ENCODE measurements around the gene TWSG1. TPM values are rescaled to one million over a fixed set of nuclear protein-coding genes. Genes with fewer than 3 reads are reported as not detected.
"Not testable (repeated sequence)": the region's sequence is repeated elsewhere in the genome, so short reads cannot be mapped to it uniquely, and the experiment has no call there.

TWSG1 gene
- polyA plus RNA-seq, 1 donor: 46.1 TPM

DNA sequence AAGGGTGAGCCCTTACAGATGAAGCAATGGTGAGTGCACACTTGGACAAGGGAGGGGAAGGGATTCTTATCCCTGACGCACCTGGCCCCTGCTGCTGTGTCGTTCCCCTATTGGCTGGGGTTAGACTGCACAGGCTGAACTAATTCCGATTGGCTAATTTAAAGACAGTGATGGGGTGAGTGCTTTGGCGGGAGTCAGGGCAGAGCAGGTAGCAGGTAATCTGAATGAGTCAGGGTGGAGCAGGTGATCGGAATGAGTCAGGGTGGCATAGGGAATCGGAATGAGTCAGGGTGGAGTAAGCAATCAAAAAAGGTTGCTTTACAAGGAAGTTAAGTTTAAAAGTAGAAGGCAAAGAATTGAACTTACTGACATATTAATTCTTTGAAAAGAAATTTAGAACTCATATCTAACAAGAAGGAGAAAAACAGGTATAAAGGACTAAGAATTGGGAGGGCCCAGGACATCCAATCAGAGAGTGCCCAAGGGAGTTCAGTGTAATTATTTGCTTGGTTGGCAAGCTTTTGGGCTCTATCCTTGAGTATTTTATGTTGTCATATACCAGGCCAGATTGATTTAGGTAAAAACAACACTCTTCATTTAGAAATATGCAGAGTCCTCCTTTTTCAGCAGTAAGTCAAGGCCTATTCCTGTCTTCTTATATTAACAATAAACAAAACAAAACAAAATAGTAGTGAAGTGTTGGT is 88.4 kb downstream of the TWSG1 start:
- DNase-seq (ENCODE audit: low read depth): no peak

DNA sequence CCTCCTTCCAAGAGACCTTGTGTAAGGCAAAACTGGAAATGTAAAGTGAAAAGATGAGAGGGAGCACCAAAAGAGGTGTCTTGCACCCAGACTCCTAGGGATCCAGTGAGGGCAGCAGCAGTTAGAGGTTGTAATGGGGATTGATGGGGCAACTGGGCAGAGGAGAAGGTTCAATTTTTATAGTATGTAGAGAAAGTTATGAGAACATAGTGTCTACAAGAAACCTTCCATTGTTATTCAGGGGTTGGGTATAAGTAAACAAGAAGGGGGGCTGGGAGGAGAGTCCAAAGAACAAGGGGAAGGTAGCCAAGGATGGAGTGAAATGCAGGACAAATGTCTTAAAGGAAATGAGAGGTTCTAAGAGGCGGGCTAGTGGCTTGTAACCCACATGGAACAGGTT is 89.1 kb downstream of the TWSG1 start:
- not testable (repeated sequence) for DNase-seq (ENCODE audit: low read depth)

DNA sequence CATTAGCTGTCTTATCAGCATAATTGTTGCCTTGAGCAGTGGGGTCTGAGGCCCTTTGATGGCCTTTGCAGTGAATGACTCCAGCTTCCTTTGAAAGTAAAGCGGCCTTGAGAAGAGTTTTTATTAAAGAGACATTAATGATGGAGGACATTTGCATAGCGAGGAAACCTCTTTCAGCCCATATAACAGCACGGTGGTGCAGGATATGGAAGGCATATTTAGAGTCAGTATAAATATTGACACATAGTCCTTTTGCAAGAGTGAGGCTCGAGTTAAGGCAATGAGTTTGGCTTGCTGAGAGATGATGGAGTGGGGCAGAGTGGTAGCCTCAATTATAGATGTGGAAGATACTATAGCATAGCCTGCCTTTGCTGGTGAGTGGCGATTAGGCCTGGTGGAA is 89.7 kb downstream of the TWSG1 start:
- DNase-seq (ENCODE audit: low read depth): not testable (repeated sequence)

DNA sequence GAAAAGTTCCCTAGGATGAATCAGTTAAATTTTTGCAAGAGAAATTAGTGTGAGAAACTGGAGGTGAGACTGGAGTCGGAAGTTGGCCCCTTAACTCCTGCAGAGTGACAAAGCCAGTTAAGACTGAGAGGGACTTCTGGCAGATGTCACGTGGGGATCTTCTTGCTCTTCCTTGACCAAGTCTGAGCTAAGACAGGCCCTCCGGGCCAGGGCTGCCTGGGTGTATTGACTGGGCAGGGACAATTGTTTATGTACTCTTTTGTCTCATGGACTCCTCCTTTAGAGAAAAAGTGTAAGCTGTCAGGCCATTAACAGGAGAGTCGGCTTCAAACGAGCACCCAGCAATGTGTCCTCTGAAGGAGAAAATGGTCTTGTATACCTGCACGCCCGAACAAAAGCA is 92.2 kb downstream of the TWSG1 start:
- DNase-seq (ENCODE audit: low read depth): no peak

DNA sequence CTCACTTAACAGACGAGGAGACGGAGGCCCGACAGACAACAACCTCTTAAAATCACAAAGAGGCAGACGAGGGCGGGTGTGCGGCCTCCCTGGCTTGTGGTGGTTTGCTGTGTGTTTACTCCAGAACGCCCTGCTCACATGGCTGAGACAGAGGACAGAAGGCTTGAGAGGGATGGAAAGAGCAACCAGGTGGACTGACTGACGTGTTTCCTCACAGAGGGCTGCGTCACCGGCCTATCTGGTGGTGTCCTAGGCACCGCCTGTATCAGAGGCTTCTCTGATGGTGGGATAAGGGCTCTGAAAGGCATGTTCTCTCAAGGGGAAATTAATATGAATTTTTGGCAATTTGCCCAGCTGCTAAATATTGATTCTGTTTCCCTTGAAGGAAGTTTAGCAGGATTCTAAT is 93.7 kb downstream of the TWSG1 start:
- no peak for DNase-seq (ENCODE audit: low read depth)

DNA sequence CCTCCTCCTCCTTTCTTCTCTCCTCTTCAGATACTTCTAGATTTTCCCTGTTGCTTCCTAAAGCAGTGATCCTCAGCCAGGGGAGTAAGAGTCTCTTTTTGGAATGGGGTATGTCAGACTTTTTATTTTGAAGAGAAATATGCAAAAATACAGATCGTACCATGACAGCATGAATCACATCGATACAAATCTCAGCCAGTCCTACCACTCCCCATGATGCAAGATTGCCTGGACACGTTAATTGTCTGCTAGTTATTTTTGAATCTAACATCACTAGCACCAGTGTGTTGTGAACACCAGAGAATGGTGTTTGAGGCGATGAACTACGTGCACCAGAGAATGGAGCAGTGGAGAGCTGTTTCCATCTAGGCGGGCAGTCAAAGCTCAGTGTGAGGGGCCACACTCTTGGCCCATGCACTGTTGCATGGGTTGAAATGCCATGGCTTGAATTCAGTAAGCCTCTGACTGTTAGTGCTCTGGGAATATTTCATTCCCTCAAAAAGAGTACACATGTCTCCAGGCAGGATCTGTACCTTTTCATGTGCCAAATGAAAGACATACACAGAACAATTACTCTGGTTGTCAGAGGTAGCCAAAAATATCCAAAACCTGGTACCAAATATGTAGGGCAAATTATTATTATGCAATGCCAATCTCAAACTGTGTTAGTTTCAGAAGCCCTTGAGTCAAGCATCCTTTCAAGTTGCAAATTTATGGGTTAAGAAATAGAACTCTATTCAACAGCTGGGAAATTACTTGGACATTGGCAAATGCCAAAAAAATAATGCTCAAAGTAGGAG is 94.5 kb downstream of the TWSG1 start:
- DNase-seq (ENCODE audit: low read depth): no peak

DNA sequence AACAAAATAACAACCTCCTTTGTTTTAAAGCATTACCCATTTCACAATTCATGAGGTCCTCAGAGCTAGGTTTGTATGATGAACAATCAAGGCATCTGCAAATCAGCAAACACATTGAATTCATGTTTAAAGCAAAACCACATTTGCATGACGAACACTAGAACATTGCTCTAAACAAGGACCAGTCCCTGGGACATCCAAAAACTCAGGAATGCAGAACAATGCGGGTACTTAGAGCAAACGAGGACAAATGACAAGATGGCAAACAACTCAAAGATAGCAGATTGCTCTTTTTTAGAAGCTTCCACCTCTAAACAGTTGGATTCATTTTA is 95.1 kb downstream of the TWSG1 start:
- no peak for DNase-seq (ENCODE audit: low read depth)

DNA sequence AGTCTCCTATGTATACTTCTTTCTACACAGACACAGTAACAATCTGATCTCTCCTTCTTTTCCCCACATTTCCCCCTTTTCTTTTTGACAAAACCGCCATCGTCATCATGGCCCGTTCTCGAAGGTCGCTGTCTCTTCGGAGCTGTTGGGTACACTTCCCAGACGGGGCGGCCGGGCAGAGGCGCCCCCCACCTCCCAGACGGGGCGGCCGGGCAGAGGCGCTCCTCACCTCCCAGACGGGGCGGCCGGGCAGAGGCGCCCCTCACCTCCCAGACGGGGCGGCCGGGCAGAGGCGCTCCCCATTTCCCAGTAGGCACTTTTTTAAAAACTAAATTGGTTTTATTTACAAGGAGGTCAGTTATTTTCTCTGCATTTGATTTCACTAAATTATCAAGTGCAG is 95.7 kb downstream of the TWSG1 start:
- not testable (repeated sequence) for DNase-seq (ENCODE audit: low read depth)

DNA sequence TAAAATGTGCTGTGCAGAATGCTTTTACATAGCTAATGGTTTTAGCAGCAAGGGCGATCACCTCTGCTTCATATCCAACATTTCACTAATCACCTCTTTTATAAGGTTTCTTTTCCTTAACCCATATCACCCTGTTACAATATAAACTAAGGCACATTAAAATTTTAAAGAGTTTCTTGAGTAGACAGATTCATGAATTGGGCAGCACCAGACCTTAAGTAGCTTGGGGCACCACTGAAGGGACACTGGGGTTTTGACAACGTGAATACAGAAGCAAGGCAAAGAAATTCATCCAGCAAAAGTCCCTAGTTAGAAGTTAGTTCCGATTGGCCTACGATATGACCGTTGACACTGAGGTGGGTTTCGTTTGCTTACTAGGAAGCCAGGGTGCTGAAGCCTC is 96.7 kb downstream of the TWSG1 start:
- DNase-seq (ENCODE audit: low read depth): no peak

DNA sequence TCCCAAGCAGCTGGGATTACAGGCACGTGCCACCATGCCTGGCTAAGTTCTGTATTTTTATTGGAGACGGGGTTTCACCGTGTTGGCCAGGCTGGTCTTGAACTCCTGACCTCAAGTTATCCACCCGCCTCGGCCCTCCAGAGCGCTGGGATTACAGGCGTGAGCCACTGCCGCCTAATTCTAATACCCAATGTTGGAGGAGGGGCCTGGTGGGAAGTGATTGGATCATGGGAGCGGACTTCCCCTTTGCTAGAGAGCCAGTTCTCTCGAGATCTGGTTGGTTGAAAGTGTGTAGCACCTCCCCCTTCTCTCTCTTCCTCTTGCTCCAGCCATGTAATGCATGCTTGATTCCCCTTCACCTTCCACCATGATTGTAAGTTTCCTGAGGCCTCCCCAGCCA is 98.5 kb downstream of the TWSG1 start:
- DNase-seq (ENCODE audit: low read depth): not testable (repeated sequence)

DNA sequence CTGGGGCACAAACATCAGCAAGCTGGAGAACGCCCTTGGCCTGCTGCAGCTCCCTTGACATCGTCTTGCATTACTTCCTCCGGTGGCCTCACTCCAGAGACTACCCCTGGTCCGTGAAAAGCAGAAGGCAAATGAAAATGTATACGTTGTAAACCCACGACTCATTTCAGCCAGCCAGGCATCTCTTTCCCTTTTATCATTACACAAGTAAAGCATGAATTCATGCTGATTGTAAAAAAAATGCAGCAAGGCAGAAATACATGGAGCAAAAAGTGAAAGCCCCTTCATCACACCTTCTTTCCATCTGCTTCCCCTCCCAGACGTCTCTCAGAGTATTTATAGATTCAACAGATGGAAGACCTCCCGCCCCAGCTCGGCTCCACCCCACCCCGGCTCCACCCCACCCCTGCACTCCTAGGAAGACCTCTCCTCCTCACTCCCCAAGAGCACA is 99.1 kb downstream of the TWSG1 start:
- DNase-seq (ENCODE audit: low read depth): no peak

DNA sequence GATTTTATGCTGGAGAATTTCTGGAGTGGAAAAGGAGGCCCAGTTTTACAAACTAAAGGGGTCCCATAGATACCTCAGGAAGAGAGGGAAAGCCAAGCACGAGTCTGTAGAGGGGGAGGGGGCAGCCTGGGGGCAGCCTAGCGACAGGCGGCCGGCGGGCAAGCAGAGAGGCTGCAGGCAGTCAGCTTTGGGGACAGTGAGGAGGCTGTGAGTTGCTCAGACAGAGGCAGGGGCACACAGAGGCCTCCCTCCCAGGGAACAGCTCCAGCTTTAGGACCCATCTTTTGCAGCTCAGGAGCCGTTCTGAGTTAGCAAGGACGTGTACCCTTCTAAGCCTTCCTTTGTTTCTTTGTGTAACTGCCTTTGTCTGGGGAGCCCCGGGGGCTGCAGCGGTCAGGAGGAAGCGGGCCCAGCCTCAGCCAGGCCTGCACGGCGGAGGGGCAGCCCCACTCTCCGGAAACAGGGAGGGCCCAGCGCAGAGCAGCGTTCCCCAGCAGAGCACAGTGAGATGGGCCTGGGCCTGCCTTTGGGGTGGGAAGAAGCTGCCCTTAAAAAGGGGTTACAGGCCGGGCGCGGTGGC is 99.6 kb downstream of the TWSG1 start:
- DNase-seq (ENCODE audit: low read depth): no peak

DNA sequence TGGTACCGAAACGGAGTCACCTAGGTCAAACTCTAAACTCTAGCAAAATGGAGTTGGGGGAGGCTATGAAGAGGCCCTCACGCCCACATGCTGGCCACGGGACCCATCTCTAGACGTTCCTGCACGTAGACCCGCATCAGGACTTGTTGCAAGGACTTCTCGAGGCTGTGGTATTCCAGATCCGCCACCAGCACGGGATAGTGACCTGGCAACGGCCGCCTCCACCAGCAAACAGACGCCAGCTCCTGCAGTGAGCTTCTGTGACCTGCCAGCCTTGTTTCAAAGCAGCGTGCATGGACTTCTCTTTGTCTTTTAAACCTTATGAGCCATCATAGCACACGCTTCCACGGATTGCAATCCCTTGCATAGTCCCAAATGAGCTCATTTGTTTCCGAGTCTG is 100.5 kb downstream of the TWSG1 start:
- DNase-seq (ENCODE audit: low read depth): no peak

DNA sequence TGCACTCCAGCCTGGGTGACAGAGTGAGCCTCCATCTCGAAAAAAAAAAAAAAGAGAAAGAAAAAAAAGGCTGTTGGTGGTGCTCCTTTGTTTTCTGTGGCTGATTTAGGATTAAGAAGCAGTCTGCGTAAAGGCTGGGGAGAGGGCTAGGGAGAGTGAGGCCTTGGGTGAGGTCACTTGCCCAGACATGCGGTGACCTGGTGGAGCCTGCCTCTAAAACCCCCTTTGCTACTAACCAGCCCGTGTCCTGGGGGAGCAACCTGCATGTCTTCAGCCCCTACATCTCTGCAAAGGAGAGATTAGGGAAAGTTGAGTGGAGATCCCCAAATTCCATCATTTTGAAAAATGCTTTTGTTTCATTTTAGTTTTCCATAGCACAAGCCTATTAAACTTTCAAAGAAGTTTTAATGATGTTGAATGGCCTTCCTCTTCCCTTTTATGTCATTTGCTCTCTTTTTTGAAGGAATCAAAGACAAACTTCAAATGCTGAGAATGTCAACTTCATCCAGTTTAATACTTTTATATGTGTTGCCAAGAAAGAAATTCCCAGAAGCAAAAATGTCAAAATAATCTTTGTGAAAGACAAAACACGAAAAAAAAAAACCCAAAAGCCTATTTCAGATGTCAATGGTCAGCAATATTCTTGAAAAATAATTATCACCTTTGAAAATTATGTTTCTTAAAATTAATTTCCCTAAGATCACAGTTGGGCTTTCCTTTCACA is 101.8 kb downstream of the TWSG1 start:
- no peak for DNase-seq (ENCODE audit: low read depth)

DNA sequence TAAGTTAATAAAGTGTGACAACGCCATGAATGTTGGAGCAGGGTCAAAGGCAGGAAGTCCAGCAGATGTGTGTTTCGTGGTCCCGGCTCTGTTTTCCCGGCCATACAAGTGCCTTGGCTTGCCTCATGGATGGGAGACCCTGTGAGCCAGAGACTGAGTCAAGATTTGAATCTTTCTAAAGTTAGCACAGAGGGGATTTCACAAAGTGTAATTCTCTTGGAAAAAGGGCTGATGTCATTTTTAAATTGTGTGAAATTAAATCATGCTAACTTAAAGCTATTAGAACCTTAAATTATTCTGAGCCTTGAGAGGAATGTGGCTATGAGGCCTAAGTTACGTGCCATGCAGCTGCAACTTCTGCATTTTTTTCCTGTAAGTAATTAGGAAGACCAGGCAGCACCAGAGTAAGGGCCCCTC is 102.5 kb downstream of the TWSG1 start:
- peak; percentile 84 for DNase-seq (ENCODE audit: low read depth)

DNA sequence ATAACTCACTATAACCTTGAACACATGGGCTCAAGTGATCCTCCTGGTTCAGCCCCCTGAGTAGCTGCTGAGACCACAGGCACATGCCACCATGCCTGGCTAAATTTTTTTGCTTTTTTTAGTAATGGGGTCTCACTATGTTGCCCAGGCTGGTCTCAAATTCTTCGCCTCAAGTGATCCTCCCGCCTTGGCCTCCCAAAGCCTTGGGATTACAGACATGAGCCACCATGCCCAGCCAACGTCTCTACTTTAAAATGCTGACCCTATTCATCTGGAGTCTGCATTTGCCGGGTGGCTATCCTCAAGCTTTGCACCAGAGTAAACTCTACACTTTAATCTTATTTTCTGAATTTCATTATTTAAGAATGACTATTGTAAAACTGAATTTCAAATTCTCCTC is 103.1 kb downstream of the TWSG1 start:
- DNase-seq (ENCODE audit: low read depth): no peak

DNA sequence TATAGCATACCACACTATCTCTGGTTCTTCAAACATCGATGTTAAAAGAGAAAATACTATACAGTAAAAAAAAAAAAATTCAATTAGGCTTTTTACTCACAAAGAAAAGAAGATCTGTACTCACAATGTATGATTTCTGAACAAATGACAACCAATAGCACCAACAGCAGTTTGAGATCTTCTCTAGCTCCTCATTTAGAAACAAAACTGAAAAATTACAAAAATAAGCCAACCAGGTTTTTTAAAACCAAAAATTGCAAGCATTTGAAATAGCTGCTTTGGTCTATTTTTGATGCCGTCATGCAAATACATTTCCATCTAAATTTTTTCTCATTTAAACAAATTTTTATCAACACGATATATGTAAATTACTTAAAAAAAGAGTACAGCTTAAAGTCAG is 106.5 kb downstream of the TWSG1 start:
- DNase-seq (ENCODE audit: low read depth): no peak

DNA sequence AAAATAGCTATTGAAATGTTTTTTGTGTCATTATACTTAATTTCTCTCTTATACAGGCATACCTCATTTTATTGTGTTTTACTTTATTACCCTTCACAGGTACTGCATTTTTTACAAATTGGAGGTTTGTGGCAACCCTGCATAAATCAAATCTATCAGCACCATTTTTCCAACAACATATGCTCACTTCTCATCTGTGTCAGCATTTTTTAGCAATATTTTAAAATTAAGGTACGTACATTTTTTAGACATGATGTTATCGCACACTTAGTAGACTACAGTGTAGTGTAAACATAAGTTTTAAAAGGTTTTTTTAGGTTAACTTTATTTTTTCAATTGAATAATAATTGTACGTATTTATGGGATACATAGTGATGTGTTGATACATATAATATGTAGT is 110.0 kb downstream of the TWSG1 start:
- DNase-seq (ENCODE audit: low read depth): no peak

DNA sequence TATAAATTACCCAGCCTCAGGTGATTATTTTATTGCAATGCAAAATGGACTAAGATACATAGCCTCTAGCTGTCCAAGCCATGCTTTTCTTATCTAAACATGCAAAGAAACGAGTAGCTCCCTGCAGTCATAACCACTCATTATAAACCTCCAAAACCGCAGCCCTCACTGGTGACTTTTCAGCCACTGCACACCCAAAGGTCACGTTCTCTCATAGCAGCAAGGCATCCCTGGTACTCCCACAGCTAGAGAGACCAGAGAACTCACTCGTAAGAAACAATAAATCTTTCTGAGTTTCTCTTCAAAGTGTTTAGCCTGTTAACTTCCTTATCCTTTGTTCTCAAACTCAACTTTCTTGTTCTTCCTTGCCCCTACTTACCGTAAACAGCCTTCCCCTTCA is 112.3 kb downstream of the TWSG1 start:
- DNase-seq (ENCODE audit: low read depth): no peak

DNA sequence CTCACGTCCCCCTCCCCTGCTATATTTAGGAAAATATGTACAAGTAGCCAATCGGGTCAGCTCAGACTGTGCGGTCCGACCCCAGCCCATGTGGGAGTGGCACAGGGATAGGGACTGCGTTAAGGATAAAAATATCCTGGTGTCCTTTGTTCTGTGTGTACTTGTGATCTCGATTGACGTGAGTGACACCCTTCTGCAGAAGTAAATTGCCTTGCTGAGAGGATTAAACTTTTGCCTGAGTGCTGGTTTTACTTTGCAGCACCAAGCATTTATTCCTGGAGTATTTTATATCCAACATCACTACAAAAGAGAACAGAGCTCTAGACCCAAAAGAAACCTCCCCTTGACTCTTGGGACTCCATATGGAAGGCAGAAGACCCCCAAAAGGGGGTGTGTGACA is 112.8 kb downstream of the TWSG1 start:
- DNase-seq (ENCODE audit: low read depth): no peak

DNA sequence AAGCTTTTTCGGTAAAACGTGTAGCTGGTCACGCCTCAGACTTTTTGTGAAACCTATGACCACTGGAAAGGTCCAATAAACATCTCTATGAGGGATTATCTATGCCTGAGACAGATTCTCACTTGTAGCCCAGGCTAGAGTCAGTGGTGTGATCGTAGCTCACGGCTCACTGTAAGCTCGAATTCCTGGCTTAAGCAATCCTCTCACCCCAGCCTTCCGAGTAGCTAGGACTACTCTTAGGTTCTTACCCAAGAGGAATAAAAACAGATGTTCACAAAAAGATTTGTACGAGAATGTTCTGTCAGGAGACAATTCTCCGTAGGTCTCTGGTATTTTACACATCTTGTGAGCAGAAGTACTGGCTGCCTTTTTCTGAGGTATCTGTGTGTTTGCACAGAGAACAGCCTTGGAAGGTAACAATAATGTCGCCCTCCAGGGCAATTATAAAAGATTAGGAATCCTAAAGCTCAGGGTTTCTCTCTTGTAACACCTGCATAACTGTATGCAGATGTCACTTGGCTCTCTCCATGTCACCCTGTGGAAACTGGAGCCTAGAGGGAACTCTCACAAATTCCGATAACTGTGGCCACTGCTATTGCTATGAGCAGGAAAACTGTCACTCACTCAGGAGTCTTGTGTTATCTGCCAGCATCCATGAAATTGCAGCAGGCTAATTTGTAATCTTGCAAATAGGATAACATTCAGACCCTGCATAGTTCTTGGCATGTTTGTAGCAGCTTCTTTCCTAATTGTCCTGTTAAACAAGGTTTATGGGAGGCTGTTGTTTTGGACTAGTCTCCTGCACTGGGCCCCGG is 115.2 kb downstream of the TWSG1 start:
- DNase-seq (ENCODE audit: low read depth): no peak

DNA sequence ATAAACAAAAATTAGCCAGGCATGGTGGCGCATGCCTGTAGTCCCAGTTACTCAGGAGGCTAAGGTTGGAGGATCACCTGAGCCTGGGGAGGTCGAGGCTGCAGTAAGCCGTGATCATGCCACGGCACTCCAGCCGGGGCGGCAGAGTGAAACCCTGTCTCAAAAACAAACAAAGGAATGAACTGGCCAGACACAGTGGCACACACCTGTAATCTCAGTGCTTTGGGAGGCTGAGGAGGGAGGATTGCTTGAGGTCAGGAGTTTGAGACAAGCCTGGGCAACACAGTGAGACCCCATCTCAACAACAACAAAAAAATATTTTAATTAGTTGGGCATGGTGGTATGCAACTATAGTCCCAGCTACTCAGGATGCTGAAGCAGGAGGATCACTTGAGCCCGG is 116.3 kb downstream of the TWSG1 start:
- DNase-seq (ENCODE audit: low read depth): not testable (repeated sequence)
